ENCODE data around the gene DECR2. TPM values are rescaled to one million over a fixed set of nuclear protein-coding genes. Genes with fewer than 3 reads are reported as not detected.

The DECR2 gene
- total RNA-seq, result 1 to 10 TPM; 6.8 to 7.9 TPM
- polyA plus RNA-seq, result 3.9 TPM

- CTCF ChIA-PET, result interaction anchor here (0.6 to 2.1 kb wide), 12 partner anchors 9 to 336 kb away, joined by 3 to 11 read pairs (median 4); partner anchors contain the start of genes FAM234A and PGAP6
- H3K9me3 Mint-ChIP-seq, result no peaks in the 10 kb centered on the region
These were observed at the start of gene DECR2 for GRCh38 chr16:401468-402348. Gene DECR2, plus strand, starts transcription at chr16:401885. Its CDS starts 79 bp downstream, at chr16:401964.

GRCh38 chr16:352547-353403, 48.9 kb upstream of the DECR2 start, which contains the start of gene AXIN1:
Gene AXIN1, minus strand, starts transcription at chr16:352723. Its CDS starts 5,698 bp downstream, at chr16:347025.
- H3K27me3 ChIP-seq (ENCODE audit: insufficient read depth, low read length, poor library complexity, severe bottlenecking), result no peaks in the 10 kb centered on the region
- POLR2A ChIA-PET, result interaction anchor here (1.0 to 2.0 kb wide), 6 partner anchors 13 to 118 kb away, joined by 3 to 13 read pairs (median 5); partner anchors contain the start of genes DECR2, FAM234A and MRPL28
- no peaks in the 10 kb centered on the region for H3K9me3 ChIP-seq (ENCODE audit: low read length)
- peak within 1 kb of the TSS; percentile 59 for H3K4me3 ChIP-seq (ENCODE audit: low read length)
- DNase-seq, result peak; percentile 98 to 100 (median 100)
- no peaks in the 10 kb centered on the region for H3K36me3 ChIP-seq (ENCODE audit: insufficient read depth, low read length)
- CTCF ChIA-PET, result interaction anchor here (0.5 to 1.0 kb wide), 4 partner anchors 16 to 124 kb away, joined by 3 to 4 read pairs (median 4); partner anchors contain the start of gene LUC7L
- H3K4me1 ChIP-seq (ENCODE audit: insufficient read depth, low read length), result peaks cover 69% of the 10 kb centered on the region
- Mint-ChIP-seq H3K4me3 (peak within 1 kb of the TSS; percentile 87 to 98 (median 90)), H3K27me3 (no peaks in the 10 kb centered on the region), H3K36me3 (peaks cover 0 to 19% (median 4%) of the 10 kb centered on the region in 3 donors), H3K4me1 (peaks cover 43 to 68% (median 57%) of the 10 kb centered on the region in 3 donors), H3K9me3 (no peaks in the 10 kb centered on the region), H3K27ac (peak within 1 kb of the TSS; percentile 80 to 94 (median 93))
- H3K27ac ChIP-seq (ENCODE audit: low read depth, low read length), result peak within 1 kb of the TSS; percentile 57

More at GRCh38 chr16:401468-402348, at the start of gene DECR2:
- Mint-ChIP-seq H3K4me1 (peaks cover 9 to 23% (median 10%) of the 10 kb centered on the region in 3 donors), H3K27me3 (peaks cover 1% of the 10 kb centered on the region in 2 donors), H3K4me3 (peak within 1 kb of the TSS; percentile 82 to 90 (median 88)), H3K27ac (peak within 1 kb of the TSS; percentile 79 to 99 (median 92)), H3K36me3 (peaks cover 0 to 2% (median 0%) of the 10 kb centered on the region in 3 donors)
- peak; percentile 93 to 100 (median 97) for DNase-seq
- H3K27ac ChIP-seq (ENCODE audit: low read depth, low read length), result peak within 1 kb of the TSS; percentile 75
- H3K27me3 ChIP-seq (ENCODE audit: insufficient read depth, low read length, poor library complexity, severe bottlenecking), result no peaks in the 10 kb centered on the region
- peaks cover 14% of the 10 kb centered on the region for H3K4me1 ChIP-seq (ENCODE audit: insufficient read depth, low read length)
- no peaks in the 10 kb centered on the region for H3K36me3 ChIP-seq (ENCODE audit: insufficient read depth, low read length)
- H3K4me3 ChIP-seq (ENCODE audit: low read length), result peak within 1 kb of the TSS; percentile 74
- POLR2A ChIA-PET, result interaction anchor here (0.6 to 1.7 kb wide), 8 partner anchors 19 to 406 kb away, joined by 3 to 9 read pairs (median 4); partner anchors contain the start of genes AXIN1, FAM234A, METTL26 and MRPL28
- H3K9me3 ChIP-seq (ENCODE audit: low read length), result no peaks in the 10 kb centered on the region

GRCh38 chr16:353404-354290, 48.0 kb upstream of the DECR2 start:
- H3K27me3 ChIP-seq (ENCODE audit: insufficient read depth, low read length, poor library complexity, severe bottlenecking), result no peaks in the 10 kb centered on the region
- no peaks in the 10 kb centered on the region for H3K36me3 ChIP-seq (ENCODE audit: insufficient read depth, low read length)
- POLR2A ChIA-PET, result interaction anchor here (0.7 to 2.0 kb wide), 6 partner anchors 17 to 119 kb away, joined by 3 to 13 read pairs (median 5); partner anchors contain the start of genes DECR2, FAM234A and MRPL28
- Mint-ChIP-seq H3K27me3 (no peaks in the 10 kb centered on the region), H3K36me3 (peaks cover 0 to 15% (median 2%) of the 10 kb centered on the region in 3 donors), H3K9me3 (no peaks in the 10 kb centered on the region), H3K27ac (peak overlapping the region; percentile 63 to 94 (median 93)), H3K4me3 (peak overlapping the region; percentile 79 to 90 (median 87)), H3K4me1 (peaks cover 37 to 59% (median 50%) of the 10 kb centered on the region in 3 donors)
- CTCF ChIA-PET, result interaction anchor here (0.5 to 1.0 kb wide), 5 partner anchors 13 to 125 kb away, joined by 3 to 4 read pairs (median 3); partner anchors contain the start of gene LUC7L
- H3K4me3 ChIP-seq (ENCODE audit: low read length), result peak overlapping the region; percentile 36
- peak overlapping the region; percentile 57 for H3K27ac ChIP-seq (ENCODE audit: low read depth, low read length)
- H3K9me3 ChIP-seq (ENCODE audit: low read length), result no peaks in the 10 kb centered on the region
- peaks cover 61% of the 10 kb centered on the region for H3K4me1 ChIP-seq (ENCODE audit: insufficient read depth, low read length)
- peak in 2 of 5 donors; percentile 17 to 29 for DNase-seq

GRCh38 chr16:354291-354881, 47.3 kb upstream of the DECR2 start:
- POLR2A ChIA-PET, result interaction anchor here (0.7 to 1.2 kb wide), 4 partner anchors 15 to 119 kb away, joined by 3 to 4 read pairs (median 3); partner anchors contain the start of gene MRPL28
- CTCF ChIA-PET, result interaction anchor here (0.9 to 1.7 kb wide), 4 partner anchors 13 to 289 kb away, joined by 3 to 4 read pairs (median 3); no protein-coding TSS in a partner anchor
- Mint-ChIP-seq H3K27me3 (no peaks in the 10 kb centered on the region), H3K27ac (peak overlapping the region; percentile 87 to 94 (median 93)), H3K9me3 (no peaks in the 10 kb centered on the region), H3K4me3 (peak overlapping the region; percentile 79 to 90 (median 87)), H3K4me1 (peaks cover 33 to 55% (median 46%) of the 10 kb centered on the region in 3 donors), H3K36me3 (peaks cover 0 to 12% (median 2%) of the 10 kb centered on the region in 3 donors)
- peaks cover 57% of the 10 kb centered on the region for H3K4me1 ChIP-seq (ENCODE audit: insufficient read depth, low read length)
- no peaks in the 10 kb centered on the region for H3K27me3 ChIP-seq (ENCODE audit: insufficient read depth, low read length, poor library complexity, severe bottlenecking)
- H3K4me3 ChIP-seq (ENCODE audit: low read length), result peak overlapping the region; percentile 36
- H3K36me3 ChIP-seq (ENCODE audit: insufficient read depth, low read length), result no peaks in the 10 kb centered on the region
- DNase-seq, result peak in 2 of 5 donors; percentile 28 to 47
- peak overlapping the region; percentile 54 for H3K27ac ChIP-seq (ENCODE audit: low read depth, low read length)
- H3K9me3 ChIP-seq (ENCODE audit: low read length), result no peaks in the 10 kb centered on the region

- POLR2A ChIA-PET, result interaction anchor here (0.9 to 1.2 kb wide), 4 partner anchors 14 to 127 kb away, joined by 3 to 4 read pairs (median 3); partner anchors contain the start of gene MRPL28
- peak overlapping the region; percentile 36 for H3K4me3 ChIP-seq (ENCODE audit: low read length)
- DNase-seq, result peak; percentile 42 to 77 (median 56)
These were observed 46.7 kb upstream of the DECR2 start for GRCh38 chr16:354971-355461.

GRCh38 chr16:356741-357140, 44.9 kb upstream of the DECR2 start:
- ChIA-PET POLR2A (no interaction called here), CTCF (interaction anchor here (0.8 to 1.5 kb wide), 3 partner anchors 25 to 252 kb away, joined by 3 read pairs; partner anchors contain the start of gene PGAP6)
- no peak for DNase-seq
- Mint-ChIP-seq H3K27ac (peak overlapping the region in 5 of 8 donors; percentile 42 to 97 (median 73)), H3K4me3 (no peak overlapping the region), H3K4me1 (peaks cover 20 to 33% (median 23%) of the 10 kb centered on the region in 3 donors), H3K9me3 (no peaks in the 10 kb centered on the region), H3K27me3 (no peaks in the 10 kb centered on the region), H3K36me3 (no peaks in the 10 kb centered on the region)
- no peak overlapping the region for H3K4me3 ChIP-seq (ENCODE audit: low read length)
- no peaks in the 10 kb centered on the region for H3K9me3 ChIP-seq (ENCODE audit: low read length)
- no peaks in the 10 kb centered on the region for H3K36me3 ChIP-seq (ENCODE audit: insufficient read depth, low read length)
- no peaks in the 10 kb centered on the region for H3K27me3 ChIP-seq (ENCODE audit: insufficient read depth, low read length, poor library complexity, severe bottlenecking)
- no peak overlapping the region for H3K27ac ChIP-seq (ENCODE audit: low read depth, low read length)
- H3K4me1 ChIP-seq (ENCODE audit: insufficient read depth, low read length), result peaks cover 37% of the 10 kb centered on the region

More at GRCh38 chr16:354971-355461, 46.7 kb upstream of the DECR2 start:
- Mint-ChIP-seq H3K27ac (peak overlapping the region; percentile 87 to 97 (median 94)), H3K9me3 (no peaks in the 10 kb centered on the region), H3K4me1 (peaks cover 27 to 49% (median 40%) of the 10 kb centered on the region in 3 donors), H3K4me3 (peak overlapping the region; percentile 79 to 90 (median 87)), H3K36me3 (peaks cover 0 to 9% (median 2%) of the 10 kb centered on the region in 3 donors), H3K27me3 (no peaks in the 10 kb centered on the region)
- CTCF ChIA-PET, result interaction anchor here (1.0 to 1.7 kb wide), 4 partner anchors 27 to 290 kb away, joined by 3 to 4 read pairs (median 3); partner anchors contain the start of gene PGAP6
- Histone ChIP-seq H3K27me3 (ENCODE audit: insufficient read depth, low read length, poor library complexity, severe bottlenecking) (no peaks in the 10 kb centered on the region), H3K9me3 (ENCODE audit: low read length) (no peaks in the 10 kb centered on the region), H3K27ac (ENCODE audit: low read depth, low read length) (peak overlapping the region; percentile 54), H3K36me3 (ENCODE audit: insufficient read depth, low read length) (no peaks in the 10 kb centered on the region), H3K4me1 (ENCODE audit: insufficient read depth, low read length) (peaks cover 51% of the 10 kb centered on the region)

Data from CD8-positive, alpha-beta memory T cell (primary cell).